Measurements from ENCODE around the gene AGPS. TPM values are rescaled to one million over a fixed set of nuclear protein-coding genes. Genes with fewer than 3 reads are reported as not detected.
A peak's percentile ranks its signal among the peaks of the same experiment; 100 is the strongest.

The AGPS gene
- total and polyA plus RNA-seq, 2 of the 13 experiments (the other 11 are each of a cell fraction or from before 2014, with no cell fraction given), result 39.4 to 99.0 TPM

DNA sequence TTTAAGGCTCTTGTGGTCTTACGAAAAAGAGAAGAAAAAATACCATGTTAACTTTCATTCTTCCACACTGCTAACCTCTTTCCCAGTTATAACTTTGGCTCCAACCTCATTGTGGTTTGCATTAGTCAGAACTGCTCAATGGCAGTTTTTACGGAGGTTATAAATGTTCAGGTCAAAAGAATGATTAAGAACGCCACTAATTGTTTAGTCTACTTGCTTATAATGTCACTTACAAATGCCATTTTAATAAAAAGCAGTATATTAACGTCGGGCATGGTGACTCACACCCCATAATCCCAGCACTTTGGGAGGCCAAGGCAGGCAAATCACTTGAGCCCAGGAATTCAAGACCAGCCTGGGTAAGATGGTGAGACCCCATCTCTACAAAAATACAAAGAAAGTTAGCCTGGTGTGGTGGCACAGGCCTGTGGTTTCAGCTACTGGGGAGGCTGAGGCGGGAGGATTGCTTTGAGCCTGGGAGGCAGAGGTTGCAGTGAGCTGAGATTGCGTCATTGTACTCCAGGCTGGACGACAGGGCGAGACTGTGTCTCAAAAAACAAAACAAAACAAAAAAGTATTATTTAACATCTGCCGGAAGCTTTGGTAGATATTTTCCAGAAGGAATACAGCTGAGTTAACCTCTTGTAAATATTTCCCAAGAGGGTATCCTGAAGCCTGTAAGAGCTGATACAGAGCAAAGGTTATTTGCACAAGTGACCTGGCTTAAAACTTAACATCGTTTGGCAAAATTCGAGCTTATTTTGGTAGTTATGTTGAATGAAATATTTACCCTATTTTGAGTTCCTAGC, 5.1 kb downstream of the AGPS start (continued):
- TF ChIP-seq, protein P1, sequence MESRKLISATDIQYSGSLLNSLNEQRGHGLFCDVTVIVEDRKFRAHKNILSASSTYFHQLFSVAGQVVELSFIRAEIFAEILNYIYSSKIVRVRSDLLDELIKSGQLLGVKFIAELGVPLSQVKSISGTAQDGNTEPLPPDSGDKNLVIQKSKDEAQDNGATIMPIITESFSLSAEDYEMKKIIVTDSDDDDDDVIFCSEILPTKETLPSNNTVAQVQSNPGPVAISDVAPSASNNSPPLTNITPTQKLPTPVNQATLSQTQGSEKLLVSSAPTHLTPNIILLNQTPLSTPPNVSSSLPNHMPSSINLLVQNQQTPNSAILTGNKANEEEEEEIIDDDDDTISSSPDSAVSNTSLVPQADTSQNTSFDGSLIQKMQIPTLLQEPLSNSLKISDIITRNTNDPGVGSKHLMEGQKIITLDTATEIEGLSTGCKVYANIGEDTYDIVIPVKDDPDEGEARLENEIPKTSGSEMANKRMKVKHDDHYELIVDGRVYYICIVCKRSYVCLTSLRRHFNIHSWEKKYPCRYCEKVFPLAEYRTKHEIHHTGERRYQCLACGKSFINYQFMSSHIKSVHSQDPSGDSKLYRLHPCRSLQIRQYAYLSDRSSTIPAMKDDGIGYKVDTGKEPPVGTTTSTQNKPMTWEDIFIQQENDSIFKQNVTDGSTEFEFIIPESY (CRISPR knock-in tag; IDR thresholded peaks at IDR 0.05), result peak; percentile 83; the same call in 1 of the 2 replicates
- TF ChIP-seq ZNF7 (CRISPR knock-in tag; IDR thresholded peaks at IDR 0.05), result peak; percentile 90; the same call in 1 of the 2 replicates

DNA sequence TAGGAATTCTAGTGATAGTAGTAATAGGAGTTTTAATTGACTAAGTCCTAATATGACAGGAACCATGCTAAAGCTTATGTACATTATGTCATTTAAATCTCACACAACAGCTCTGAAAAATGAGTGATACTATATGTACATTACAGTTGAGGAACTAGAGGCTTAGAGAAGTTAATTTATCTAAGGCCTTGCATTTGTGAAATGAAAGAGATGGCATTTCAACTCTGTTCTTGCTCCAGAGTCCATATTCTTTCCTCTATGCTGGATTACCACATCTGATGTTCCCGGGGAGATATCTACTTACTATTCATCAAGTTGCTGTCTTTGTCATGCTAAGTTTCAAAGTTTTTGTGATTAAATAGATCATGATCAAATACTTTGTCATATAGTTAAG, 5.7 kb downstream of the AGPS start:
- peaks cover 97% of the 10 kb centered on the region for H3K79me2 ChIP-seq (ENCODE audit: insufficient read depth, low read length)
- H3K4me3 ChIP-seq (replicated peaks in 1 of 3; ENCODE audit: insufficient read depth in 1 of 3, low read depth in 2 of 3, low read length in 3 of 3), result peak overlapping the region; percentile 28 to 43 (median 39); a peak in 5 of 6 replicates
- TF ChIP-seq, protein P2, sequence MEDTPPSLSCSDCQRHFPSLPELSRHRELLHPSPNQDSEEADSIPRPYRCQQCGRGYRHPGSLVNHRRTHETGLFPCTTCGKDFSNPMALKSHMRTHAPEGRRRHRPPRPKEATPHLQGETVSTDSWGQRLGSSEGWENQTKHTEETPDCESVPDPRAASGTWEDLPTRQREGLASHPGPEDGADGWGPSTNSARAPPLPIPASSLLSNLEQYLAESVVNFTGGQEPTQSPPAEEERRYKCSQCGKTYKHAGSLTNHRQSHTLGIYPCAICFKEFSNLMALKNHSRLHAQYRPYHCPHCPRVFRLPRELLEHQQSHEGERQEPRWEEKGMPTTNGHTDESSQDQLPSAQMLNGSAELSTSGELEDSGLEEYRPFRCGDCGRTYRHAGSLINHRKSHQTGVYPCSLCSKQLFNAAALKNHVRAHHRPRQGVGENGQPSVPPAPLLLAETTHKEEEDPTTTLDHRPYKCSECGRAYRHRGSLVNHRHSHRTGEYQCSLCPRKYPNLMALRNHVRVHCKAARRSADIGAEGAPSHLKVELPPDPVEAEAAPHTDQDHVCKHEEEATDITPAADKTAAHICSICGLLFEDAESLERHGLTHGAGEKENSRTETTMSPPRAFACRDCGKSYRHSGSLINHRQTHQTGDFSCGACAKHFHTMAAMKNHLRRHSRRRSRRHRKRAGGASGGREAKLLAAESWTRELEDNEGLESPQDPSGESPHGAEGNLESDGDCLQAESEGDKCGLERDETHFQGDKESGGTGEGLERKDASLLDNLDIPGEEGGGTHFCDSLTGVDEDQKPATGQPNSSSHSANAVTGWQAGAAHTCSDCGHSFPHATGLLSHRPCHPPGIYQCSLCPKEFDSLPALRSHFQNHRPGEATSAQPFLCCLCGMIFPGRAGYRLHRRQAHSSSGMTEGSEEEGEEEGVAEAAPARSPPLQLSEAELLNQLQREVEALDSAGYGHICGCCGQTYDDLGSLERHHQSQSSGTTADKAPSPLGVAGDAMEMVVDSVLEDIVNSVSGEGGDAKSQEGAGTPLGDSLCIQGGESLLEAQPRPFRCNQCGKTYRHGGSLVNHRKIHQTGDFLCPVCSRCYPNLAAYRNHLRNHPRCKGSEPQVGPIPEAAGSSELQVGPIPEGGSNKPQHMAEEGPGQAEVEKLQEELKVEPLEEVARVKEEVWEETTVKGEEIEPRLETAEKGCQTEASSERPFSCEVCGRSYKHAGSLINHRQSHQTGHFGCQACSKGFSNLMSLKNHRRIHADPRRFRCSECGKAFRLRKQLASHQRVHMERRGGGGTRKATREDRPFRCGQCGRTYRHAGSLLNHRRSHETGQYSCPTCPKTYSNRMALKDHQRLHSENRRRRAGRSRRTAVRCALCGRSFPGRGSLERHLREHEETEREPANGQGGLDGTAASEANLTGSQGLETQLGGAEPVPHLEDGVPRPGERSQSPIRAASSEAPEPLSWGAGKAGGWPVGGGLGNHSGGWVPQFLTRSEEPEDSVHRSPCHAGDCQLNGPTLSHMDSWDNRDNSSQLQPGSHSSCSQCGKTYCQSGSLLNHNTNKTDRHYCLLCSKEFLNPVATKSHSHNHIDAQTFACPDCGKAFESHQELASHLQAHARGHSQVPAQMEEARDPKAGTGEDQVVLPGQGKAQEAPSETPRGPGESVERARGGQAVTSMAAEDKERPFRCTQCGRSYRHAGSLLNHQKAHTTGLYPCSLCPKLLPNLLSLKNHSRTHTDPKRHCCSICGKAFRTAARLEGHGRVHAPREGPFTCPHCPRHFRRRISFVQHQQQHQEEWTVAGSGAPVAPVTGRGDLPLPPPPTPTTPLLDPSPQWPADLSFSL (CRISPR knock-in tag; IDR thresholded peaks at IDR 0.05), result no peak
- TF ChIP-seq ZEB1 (IDR thresholded peaks at IDR 0.05; ENCODE audit: insufficient replicate concordance, low read depth) (peak; percentile 0), SIN3A (IDR thresholded peaks at IDR 0.05; ENCODE audit: borderline replicate concordance, low read depth, low read length) (no peak)
- TF ChIP-seq, protein P3, sequence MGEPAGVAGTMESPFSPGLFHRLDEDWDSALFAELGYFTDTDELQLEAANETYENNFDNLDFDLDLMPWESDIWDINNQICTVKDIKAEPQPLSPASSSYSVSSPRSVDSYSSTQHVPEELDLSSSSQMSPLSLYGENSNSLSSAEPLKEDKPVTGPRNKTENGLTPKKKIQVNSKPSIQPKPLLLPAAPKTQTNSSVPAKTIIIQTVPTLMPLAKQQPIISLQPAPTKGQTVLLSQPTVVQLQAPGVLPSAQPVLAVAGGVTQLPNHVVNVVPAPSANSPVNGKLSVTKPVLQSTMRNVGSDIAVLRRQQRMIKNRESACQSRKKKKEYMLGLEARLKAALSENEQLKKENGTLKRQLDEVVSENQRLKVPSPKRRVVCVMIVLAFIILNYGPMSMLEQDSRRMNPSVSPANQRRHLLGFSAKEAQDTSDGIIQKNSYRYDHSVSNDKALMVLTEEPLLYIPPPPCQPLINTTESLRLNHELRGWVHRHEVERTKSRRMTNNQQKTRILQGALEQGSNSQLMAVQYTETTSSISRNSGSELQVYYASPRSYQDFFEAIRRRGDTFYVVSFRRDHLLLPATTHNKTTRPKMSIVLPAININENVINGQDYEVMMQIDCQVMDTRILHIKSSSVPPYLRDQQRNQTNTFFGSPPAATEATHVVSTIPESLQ (CRISPR knock-in tag; conservative IDR thresholded peaks at IDR 0.05), result no peak
- TF ChIP-seq, protein P4, sequence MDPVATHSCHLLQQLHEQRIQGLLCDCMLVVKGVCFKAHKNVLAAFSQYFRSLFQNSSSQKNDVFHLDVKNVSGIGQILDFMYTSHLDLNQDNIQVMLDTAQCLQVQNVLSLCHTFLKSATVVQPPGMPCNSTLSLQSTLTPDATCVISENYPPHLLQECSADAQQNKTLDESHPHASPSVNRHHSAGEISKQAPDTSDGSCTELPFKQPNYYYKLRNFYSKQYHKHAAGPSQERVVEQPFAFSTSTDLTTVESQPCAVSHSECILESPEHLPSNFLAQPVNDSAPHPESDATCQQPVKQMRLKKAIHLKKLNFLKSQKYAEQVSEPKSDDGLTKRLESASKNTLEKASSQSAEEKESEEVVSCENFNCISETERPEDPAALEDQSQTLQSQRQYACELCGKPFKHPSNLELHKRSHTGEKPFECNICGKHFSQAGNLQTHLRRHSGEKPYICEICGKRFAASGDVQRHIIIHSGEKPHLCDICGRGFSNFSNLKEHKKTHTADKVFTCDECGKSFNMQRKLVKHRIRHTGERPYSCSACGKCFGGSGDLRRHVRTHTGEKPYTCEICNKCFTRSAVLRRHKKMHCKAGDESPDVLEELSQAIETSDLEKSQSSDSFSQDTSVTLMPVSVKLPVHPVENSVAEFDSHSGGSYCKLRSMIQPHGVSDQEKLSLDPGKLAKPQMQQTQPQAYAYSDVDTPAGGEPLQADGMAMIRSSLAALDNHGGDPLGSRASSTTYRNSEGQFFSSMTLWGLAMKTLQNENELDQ (CRISPR knock-in tag; IDR thresholded peaks at IDR 0.05; ENCODE audit: borderline replicate concordance), result no peak

More for the DNA sequence above, 5.7 kb downstream of the AGPS start:
- Histone ChIP-seq H3K9ac (ENCODE audit: insufficient read depth, low read depth, low read length) (peak overlapping the region; percentile 59), H3K27me3 (ENCODE audit: control insufficient read depth in 1 of 2, insufficient read depth in 2 of 2, low read length in 2 of 2) (no peaks in the 10 kb centered on the region), H2AFZ (ENCODE audit: low read length) (no peak overlapping the region), H3K27ac (ENCODE audit: extremely low read length, insufficient read depth, low read length) (peak overlapping the region; percentile 86), H3K4me1 (ENCODE audit: insufficient read depth, low read length) (peaks cover 94% of the 10 kb centered on the region), H4K20me1 (ENCODE audit: insufficient read depth, low read length) (no peaks in the 10 kb centered on the region; the same call in 1 of the 2 replicates), H3K4me2 (ENCODE audit: low read depth, low read length) (peak overlapping the region; percentile 78), H3K36me3 (replicated peaks in 1 of 2; ENCODE audit: control insufficient read depth in 1 of 2, insufficient read depth in 2 of 2, low read length in 2 of 2) (no peaks in the 10 kb centered on the region; a peak in 1 of 5 replicates), H3K9me3 (ENCODE audit: low read length) (no peaks in the 10 kb centered on the region)
- DNase-seq (ENCODE audit: low spot score) (peak; percentile 68), FAIRE-seq (no peak), ATAC-seq (peak; percentile 51)
- no TSS peak for BruUV-seq (replicated peaks)
- intact Hi-C loops (cut with micrococcal nuclease; ENCODE audit: unreplicated experiment), result loop anchor here (2.0 to 5.0 kb wide), 3 partner anchors 133 to 1054 kb away; partner anchors contain the start of genes NFE2L2, PJVK and PRKRA
- WGBS (ENCODE audit: low lambda C conversion rate), result 5% methylated on average over 1 of the region's 1 CpG
- CTCF ChIA-PET (ENCODE audit: low intra/inter-chr PET ratio, low total read pairs), result no interaction called here
- in situ Hi-C loops (cut with HindIII; ENCODE audit: extremely low pct_ligation_motif_present, low pct_unique_long_range_greater_than_20kb), result no loop called here
- POLR2A ChIA-PET, result interaction anchor here (0.7 to 2.4 kb wide), 12 partner anchors 8 to 232 kb away, joined by 3 to 22 read pairs (median 4); partner anchors contain the start of genes HNRNPA3 and NFE2L2
